T-helper 1 cell treated with Interleukin-12 subunit alpha and Interleukin-12 subunit beta and Interleukin-4 antibody, amounts not matched to agents 30 μg/mL and 1 μg/mL, for 36 hours (primary cell): ENCODE data around the gene SATB1.

Source experiments
- H3K27ac Mint-ChIP-seq: one replicate; pipeline ENCODE4 v1.8.0; 2021; ENCODE audit warnings: mild to moderate bottlenecking, mixed read lengths
- H3K27me3 Mint-ChIP-seq: one replicate; pipeline ENCODE4 v1.8.0; 2021; ENCODE audit warnings: low read depth, mixed read lengths
- H3K36me3 Mint-ChIP-seq: one replicate; pipeline ENCODE4 v1.8.0; 2021; ENCODE audit warnings: low read depth, mixed read lengths
- H3K4me1 Mint-ChIP-seq: one replicate; pipeline ENCODE4 v1.8.0; 2021; ENCODE audit warnings: low read depth, mixed read lengths
- H3K4me3 Mint-ChIP-seq: one replicate; pipeline ENCODE4 v1.8.0; 2021; ENCODE audit warnings: mild to moderate bottlenecking, moderate library complexity, mixed read lengths
- H3K9me3 Mint-ChIP-seq: one replicate; pipeline ENCODE4 v1.8.0; 2021; ENCODE audit warnings: mixed read lengths

The SATB1 gene

DNA sequence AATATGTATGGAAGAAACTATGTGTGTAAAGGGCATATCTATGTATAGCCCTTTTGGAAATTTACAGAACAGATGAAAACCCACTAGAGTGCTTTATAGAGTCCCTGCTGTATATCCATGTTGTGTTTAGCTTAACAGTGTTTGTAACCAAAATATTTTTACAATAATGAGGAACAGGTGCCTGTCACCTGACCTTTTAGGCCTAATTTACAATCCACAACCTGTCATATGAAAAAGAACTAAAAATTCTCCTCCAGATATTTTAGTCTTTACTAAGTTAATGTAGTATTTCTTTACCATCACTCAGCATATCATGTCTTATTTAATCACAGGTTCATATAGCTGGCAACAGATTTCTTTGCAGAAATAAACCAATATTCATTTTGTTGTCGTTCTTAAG, 16.4 kb upstream of the SATB1 start:
- no peaks in the 10 kb centered on the region for H3K27me3 Mint-ChIP-seq
- no peaks in the 10 kb centered on the region for H3K9me3 Mint-ChIP-seq
- peak overlapping the region; percentile 89 for H3K4me3 Mint-ChIP-seq
- H3K4me1 Mint-ChIP-seq = peaks cover 35% of the 10 kb centered on the region
- H3K27ac Mint-ChIP-seq = peak overlapping the region; percentile 89
- H3K36me3 Mint-ChIP-seq = peaks cover 62% of the 10 kb centered on the region

DNA sequence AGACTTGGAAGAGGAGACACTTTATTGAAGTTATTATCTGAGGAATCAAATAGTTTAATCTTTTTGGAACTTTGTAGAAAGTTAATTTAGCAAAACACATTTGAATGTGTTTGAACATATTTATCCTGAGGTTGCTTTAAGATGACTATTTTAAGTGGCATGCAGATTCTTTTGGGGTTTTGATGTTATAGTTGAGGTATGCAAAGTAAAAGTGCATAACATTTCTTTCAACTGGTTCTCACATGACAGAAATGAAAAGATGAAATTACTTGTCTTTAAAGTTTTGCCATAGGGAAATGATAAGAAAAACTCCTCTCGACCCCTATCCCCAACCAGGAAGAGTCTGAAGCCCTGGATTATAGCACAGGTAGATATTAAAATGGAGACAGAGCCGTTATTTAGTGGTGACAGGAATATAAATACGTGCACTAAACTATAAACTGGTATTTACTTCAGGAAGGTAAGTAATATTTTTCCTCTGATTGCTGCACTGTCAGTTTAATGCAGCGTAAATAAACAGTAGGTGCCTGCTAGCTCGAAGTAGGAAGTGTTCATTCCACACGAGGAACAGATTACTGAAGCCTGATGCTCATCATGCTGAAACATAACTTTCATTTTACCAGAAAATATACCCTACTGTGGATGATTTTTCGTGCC, 15.1 kb upstream of the SATB1 start:
- Mint-ChIP-seq H3K4me1 (peaks cover 34% of the 10 kb centered on the region), H3K9me3 (no peaks in the 10 kb centered on the region), H3K36me3 (peaks cover 70% of the 10 kb centered on the region), H3K27ac (peak overlapping the region; percentile 89), H3K27me3 (no peaks in the 10 kb centered on the region), H3K4me3 (peak overlapping the region; percentile 89)

DNA sequence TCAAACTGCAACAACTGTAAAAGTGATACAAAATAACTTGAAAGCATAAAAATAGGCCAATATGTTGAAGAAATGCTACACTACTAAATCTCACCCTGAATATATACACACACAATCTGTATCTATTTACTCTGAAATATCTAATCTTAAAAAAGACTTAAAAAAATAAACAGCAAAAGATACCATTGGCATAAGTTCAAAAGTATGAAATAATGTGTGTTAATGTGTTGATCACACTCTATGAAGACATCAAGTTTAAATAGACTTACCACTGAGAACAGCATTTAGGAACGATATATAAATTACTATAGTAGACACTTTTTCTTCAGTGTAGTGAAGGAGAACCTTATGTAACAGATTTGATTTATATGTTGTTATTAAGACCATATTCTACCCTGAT, 14.1 kb upstream of the SATB1 start:
- peaks cover 79% of the 10 kb centered on the region for H3K36me3 Mint-ChIP-seq
- peak overlapping the region; percentile 89 for H3K27ac Mint-ChIP-seq
- H3K4me1 Mint-ChIP-seq = peaks cover 37% of the 10 kb centered on the region
- no peaks in the 10 kb centered on the region for H3K27me3 Mint-ChIP-seq
- peak overlapping the region; percentile 89 for H3K4me3 Mint-ChIP-seq
- no peaks in the 10 kb centered on the region for H3K9me3 Mint-ChIP-seq

DNA sequence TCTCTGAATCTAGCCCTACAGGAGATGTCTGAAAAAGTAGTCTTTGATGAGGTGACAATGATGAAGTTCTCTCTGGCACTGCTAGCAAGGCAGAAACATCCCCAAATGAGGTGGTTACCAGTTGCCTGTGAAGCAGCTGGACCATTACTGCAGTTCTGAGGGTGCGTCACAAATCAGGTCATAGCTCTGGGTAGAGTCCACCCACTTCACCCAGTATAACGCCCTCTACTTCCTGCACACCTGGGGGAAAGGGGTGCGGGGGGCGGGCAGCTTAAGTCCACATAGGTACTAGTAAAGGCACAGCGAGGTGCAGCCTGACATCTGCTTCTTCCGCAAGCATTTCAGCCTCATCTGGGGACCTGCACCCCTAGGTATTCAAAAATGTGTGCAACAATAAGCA, 13.4 kb upstream of the SATB1 start:
- peak overlapping the region; percentile 89 for H3K4me3 Mint-ChIP-seq
- H3K36me3 Mint-ChIP-seq = peaks cover 76% of the 10 kb centered on the region
- H3K4me1 Mint-ChIP-seq = peaks cover 37% of the 10 kb centered on the region
- H3K9me3 Mint-ChIP-seq = no peaks in the 10 kb centered on the region
- H3K27me3 Mint-ChIP-seq = no peaks in the 10 kb centered on the region
- H3K27ac Mint-ChIP-seq = peak overlapping the region; percentile 89

DNA sequence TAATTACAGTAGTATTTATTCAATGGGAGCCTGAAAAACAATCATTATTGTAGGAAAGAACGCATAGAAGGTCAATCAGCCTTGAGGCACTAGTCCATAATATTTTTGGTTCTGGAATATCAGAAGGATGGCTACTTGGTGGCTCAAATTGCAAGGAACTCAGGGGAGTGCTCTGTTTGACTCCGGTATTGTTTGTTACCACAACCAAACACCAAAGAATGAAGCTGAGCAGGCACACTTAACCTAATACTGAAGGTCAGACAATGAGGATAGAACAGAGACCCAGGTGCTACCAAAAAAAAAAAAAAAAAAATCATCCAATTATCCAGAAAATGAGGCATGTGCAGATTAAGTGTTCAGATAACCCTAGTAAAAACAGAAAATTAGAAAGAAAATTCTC, 11.1 kb upstream of the SATB1 start:
- Mint-ChIP-seq H3K27ac (peak overlapping the region; percentile 91), H3K9me3 (no peaks in the 10 kb centered on the region), H3K4me1 (peaks cover 50% of the 10 kb centered on the region), H3K4me3 (peak overlapping the region; percentile 89), H3K27me3 (no peaks in the 10 kb centered on the region), H3K36me3 (peaks cover 77% of the 10 kb centered on the region)

DNA sequence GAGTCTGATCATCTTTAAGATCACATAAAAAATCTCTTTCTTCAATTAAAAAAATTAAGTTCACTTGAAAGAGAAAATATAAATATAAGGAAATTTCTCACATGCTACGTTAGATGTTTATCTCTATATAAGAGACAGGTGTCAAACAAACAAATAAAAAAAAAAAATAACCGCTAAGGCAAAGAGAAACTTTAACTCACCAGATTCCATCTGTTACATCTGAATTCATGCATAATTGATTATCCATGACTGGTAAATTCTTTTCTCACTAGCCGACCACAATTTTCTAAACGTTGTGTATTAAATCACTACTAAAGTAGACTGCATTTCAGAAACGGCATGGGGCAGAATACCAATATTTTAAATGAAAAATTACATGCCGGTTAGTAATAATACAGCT, 9.6 kb upstream of the SATB1 start:
- H3K27me3 Mint-ChIP-seq = no peaks in the 10 kb centered on the region
- no peaks in the 10 kb centered on the region for H3K9me3 Mint-ChIP-seq
- peak overlapping the region; percentile 89 for H3K4me3 Mint-ChIP-seq
- H3K27ac Mint-ChIP-seq = peak overlapping the region; percentile 91
- peaks cover 52% of the 10 kb centered on the region for H3K4me1 Mint-ChIP-seq
- peaks cover 74% of the 10 kb centered on the region for H3K36me3 Mint-ChIP-seq

DNA sequence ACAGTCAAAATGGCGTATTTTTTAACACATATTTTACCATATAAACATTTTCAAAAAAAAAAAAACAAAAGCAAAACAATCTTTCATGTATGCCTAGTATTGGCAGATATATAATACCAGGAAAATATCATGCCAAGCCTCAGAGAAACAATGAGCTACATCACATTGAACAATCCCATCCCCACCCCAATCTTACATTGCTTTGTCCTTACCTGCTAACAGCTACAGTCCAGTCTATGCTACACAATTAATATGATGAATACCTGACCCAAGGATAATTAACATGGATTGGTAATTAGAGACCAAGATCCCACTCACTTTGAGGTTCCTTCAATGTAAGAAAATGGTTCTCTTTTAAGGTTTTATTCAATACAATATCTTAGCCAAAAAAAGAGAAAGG, 7.6 kb upstream of the SATB1 start:
- no peaks in the 10 kb centered on the region for H3K9me3 Mint-ChIP-seq

DNA sequence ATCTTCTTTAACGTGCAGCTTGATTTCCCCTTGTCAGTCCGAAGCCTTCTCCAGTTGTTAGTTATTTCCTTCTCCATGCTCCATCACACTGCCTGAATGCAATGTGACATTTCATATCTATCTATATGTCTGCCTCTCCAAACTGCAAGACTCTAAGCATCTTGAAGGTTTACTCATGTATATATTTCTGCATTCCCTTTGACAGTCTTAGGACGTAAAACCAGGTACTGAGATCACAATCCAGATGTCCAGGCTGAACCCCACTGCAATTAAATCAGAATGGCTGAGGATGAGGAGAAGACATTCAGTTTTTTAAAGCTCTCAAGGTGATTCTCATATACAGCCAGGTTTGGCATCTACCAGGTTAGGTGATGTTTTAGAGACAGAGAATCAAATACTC, 6.1 kb upstream of the SATB1 start:
- Mint-ChIP-seq H3K4me3 (peak overlapping the region; percentile 86), H3K27me3 (no peaks in the 10 kb centered on the region), H3K27ac (peak overlapping the region; percentile 87), H3K36me3 (peaks cover 70% of the 10 kb centered on the region), H3K9me3 (no peaks in the 10 kb centered on the region), H3K4me1 (peaks cover 62% of the 10 kb centered on the region)

More for the DNA sequence above, 7.6 kb upstream of the SATB1 start:
- H3K4me1 Mint-ChIP-seq = peaks cover 57% of the 10 kb centered on the region
- peak overlapping the region; percentile 86 for H3K4me3 Mint-ChIP-seq
- no peaks in the 10 kb centered on the region for H3K27me3 Mint-ChIP-seq
- peak overlapping the region; percentile 87 for H3K27ac Mint-ChIP-seq
- peaks cover 74% of the 10 kb centered on the region for H3K36me3 Mint-ChIP-seq

DNA sequence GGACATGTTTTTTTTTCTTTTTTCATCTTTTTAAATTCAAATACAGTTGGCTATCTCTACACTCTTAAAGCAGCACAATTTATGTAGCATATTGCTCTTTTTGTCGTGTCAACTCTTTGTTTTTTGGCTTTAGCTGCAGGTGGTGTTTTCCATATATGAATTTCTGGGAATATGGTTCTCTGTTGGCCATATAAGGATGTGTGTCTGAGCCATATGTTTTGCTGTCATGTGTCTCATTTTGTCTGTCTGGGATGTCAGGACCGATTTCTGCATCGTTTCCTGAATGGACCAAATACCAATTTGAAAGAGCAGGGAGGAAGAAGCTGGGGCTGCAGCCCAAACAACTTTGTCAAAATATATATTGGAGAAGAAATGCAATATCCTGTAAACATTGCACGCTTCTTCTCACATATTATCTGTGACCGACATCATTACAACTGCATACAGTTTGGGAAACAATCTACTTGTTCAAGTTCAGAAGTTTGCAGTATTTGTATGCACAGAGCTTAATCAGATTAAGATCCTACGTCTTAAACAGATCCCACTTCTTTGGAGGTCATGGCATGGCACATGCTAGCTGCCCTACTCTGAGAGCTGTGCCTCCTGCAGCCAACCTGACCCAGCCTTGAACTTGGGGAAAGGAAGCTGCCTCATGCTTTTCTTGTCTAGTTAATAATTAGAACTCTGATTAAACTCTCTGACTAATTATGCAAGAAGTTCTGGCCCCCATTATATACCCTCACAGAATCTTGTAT, 4.0 kb upstream of the SATB1 start:
- Mint-ChIP-seq H3K4me1 (peaks cover 61% of the 10 kb centered on the region), H3K9me3 (no peaks in the 10 kb centered on the region), H3K27me3 (no peaks in the 10 kb centered on the region), H3K27ac (peak overlapping the region; percentile 70), H3K4me3 (peak overlapping the region; percentile 84), H3K36me3 (peaks cover 62% of the 10 kb centered on the region)

DNA sequence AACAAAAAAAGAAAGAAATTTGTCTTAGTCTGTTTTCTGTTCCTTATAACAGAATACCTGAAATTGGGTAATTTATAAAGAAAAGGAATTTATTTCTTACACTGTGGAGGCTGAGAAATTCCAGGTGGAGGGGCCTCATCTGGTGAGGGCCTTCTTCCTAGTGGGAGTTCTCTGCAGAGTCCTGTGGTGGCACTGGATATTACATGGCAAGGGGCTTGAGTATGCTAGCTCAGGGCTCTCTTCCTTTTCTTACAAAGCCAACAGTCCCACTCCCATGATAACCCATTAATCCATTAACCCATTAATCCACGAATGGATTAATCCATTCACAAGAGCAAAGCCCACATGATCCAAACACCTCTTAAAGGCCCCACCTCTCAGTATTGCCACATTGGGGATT, 2.9 kb upstream of the SATB1 start:
- Mint-ChIP-seq H3K4me1 (peaks cover 70% of the 10 kb centered on the region), H3K4me3 (peak overlapping the region; percentile 84), H3K36me3 (peaks cover 73% of the 10 kb centered on the region), H3K27me3 (no peaks in the 10 kb centered on the region), H3K9me3 (no peaks in the 10 kb centered on the region), H3K27ac (peak overlapping the region; percentile 70)

DNA sequence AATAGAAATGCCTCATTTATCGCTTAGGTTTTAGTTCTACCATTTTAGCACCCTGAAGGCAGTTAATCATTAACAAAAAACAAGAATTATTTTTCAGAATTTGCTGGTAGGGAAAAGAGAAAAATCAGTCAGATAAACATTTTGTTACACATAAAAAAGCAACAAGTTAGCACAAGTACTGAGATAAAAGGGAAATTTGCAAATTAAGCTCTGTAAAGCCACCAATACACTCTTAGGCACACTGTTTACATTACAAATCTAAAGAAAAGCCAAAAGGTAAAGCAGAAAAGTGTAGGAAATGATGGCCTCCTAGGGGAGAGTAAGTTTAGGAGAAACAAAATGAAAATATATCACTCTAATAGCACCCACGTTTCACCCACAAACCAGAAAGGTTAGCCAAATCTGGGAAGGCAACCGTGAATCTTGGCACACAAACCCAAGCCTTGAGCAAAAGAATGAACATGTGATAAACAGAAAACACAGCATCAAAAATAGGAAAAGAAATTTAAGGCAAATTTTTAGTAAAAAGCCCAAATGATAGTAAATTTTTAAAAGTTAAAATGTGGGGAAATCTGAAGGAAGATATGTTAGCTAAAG, 1.6 kb upstream of the SATB1 start:
- Mint-ChIP-seq H3K4me1 (peaks cover 67% of the 10 kb centered on the region), H3K36me3 (peaks cover 71% of the 10 kb centered on the region), H3K4me3 (peak overlapping the region; percentile 96), H3K27me3 (no peaks in the 10 kb centered on the region), H3K27ac (peak overlapping the region; percentile 81), H3K9me3 (no peaks in the 10 kb centered on the region)

DNA sequence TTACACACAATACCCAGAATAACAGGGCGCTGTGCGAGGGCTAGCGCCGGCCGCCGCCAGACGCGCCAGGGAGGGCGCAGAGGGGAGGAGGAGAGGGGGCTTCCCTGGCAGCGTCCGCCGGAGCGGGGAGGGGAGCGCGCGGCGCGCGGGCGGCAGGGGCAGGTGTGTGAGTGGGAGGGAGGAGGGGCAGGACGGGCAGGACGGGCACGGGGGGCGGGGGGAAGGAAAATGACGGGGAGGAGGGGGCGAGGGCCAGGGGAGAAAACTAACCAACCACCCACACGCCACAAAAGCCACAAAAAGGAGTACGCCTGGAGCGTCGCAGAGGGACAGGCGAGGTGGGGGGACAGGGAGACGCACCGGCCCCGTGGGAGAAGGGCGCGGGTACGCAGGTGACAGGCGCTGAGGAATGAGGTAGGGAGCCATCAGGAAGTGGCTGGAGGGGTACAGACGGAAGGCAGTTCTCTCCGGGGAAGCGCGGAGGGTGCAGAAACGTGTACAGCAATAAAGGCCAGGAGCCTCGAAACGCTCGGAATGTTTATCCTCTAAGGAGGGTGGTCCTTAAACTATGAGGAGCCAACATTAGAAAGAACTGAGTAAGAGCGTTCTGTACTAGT, 610 bp upstream of the SATB1 start:
- H3K9me3 Mint-ChIP-seq = no peaks in the 10 kb centered on the region
- H3K4me1 Mint-ChIP-seq = peaks cover 65% of the 10 kb centered on the region
- H3K27me3 Mint-ChIP-seq = no peaks in the 10 kb centered on the region
- peaks cover 69% of the 10 kb centered on the region for H3K36me3 Mint-ChIP-seq
- peak overlapping the region; percentile 93 for H3K27ac Mint-ChIP-seq
- H3K4me3 Mint-ChIP-seq = peak overlapping the region; percentile 96

DNA sequence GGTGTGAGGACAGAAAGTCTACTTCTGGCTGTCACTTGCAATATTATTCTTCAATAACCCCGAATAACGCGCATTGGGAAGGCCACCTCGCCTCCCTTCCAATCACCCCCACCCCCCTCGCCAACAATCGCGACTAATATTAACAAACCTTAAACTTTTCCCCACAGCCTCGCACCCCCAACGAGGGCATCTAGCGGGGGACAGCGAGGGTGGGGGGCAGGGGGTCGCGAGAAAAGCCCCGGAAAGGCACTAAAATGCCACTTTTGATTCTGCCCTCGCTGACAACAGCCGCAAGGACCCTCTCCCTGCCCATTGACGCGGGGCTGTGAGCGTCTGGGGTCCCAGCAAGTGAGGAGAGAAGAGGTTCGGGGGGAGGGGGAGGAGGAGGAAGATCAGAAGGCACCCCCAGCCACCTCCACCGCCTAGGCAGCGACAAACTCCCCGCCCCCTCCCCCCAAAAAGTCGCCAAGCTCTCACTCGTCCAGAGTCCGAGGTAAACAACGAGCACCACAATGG, 868 bp downstream of the SATB1 start:
- Mint-ChIP-seq H3K27me3 (no peaks in the 10 kb centered on the region), H3K4me1 (peaks cover 67% of the 10 kb centered on the region), H3K9me3 (no peaks in the 10 kb centered on the region), H3K27ac (peak overlapping the region; percentile 93), H3K36me3 (peaks cover 72% of the 10 kb centered on the region), H3K4me3 (peak overlapping the region; percentile 96)

DNA sequence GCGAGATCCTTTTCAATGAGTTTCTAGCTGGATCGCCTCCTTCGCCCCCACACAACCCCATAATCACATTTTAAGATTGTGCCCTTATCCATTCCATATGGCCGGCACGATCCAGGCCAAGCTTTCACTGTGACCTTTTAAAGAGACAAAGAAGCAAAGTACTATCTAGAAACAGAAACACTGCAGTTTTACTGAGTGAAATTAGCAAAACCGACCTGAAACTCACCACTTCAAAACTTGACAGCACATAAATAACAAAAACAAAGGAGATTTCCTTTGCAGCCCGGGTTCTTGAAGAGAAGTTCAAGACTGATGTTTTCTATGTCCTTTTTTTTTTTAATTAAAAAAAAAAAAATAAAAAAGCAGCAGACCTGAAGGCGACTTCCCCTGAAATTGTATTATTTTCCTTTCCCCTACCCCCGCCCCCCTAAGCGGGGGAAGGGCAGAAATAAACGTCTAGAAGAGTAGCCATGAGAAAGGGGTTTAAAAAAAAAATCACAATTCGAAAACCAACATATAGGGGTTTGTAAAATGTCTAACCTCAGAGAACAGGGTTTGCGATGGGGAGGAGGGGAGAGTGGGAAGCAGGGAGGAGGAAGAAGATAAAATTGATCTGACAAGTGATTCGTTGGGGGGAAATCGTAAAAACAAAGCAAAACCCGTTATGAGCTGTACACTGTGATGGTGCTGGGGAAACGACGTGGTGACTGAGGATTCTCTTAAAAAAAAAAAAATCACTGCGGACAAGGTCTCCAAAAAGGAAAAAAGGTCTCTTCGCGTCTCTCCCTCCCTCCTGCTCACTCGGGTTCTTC, 1.5 kb downstream of the SATB1 start:
- Mint-ChIP-seq H3K36me3 (peaks cover 73% of the 10 kb centered on the region), H3K27me3 (no peaks in the 10 kb centered on the region), H3K4me3 (peak overlapping the region; percentile 96), H3K27ac (peak overlapping the region; percentile 93), H3K4me1 (peaks cover 67% of the 10 kb centered on the region), H3K9me3 (no peaks in the 10 kb centered on the region)
